GM12874 (cell line): ENCODE data around the gene ADIG.

Experiments
- CTCF ChIP-seq: IDR thresholded peaks from 2 replicates; pipeline ENCODE4 v1.5.1; 2011; ENCODE audit warnings: low read depth, mild to moderate bottlenecking, control low read depth, low read length, moderate library complexity; ENCODE audit not compliant: insufficient read depth

Gene ADIG

GRCh38 chr20:38610521-38610920 lies 29.5 kb downstream of the ADIG start:
- no peak for TF ChIP-seq CTCF

- no peak for TF ChIP-seq CTCF
Observed at GRCh38 chr20:38612751-38613515, 31.9 kb downstream of the ADIG start.

- no peak for TF ChIP-seq CTCF
Observed at GRCh38 chr20:38615283-38615682, 34.3 kb downstream of the ADIG start.

GRCh38 chr20:38616457-38616856 lies 35.5 kb downstream of the ADIG start:
- no peak for TF ChIP-seq CTCF

GRCh38 chr20:38617011-38617829 lies 36.2 kb downstream of the ADIG start:
- TF ChIP-seq CTCF: no peak

- no peak for TF ChIP-seq CTCF
Observed at GRCh38 chr20:38617830-38618196, 36.8 kb downstream of the ADIG start.

- TF ChIP-seq CTCF: no peak
Observed at GRCh38 chr20:38620441-38620840, 39.4 kb downstream of the ADIG start.
